Measurements from ENCODE around the gene WLS. TPM values are rescaled to one million over a fixed set of nuclear protein-coding genes. Genes with fewer than 3 reads are reported as not detected.

WLS gene
- total RNA-seq, 1 experiment from 2014 or later = 326 TPM

Other genes with a start within 250 kb of the WLS start
- gene DIRAS3, start 181.9 kb downstream of the WLS start, total RNA-seq (2014; rRNA removed; shearing (Covaris generic)) = not detected in 2 replicates
- not detected in 2 replicates for gene RPE65, start 217.4 kb upstream of the WLS start, total RNA-seq (2014; rRNA removed; shearing (Covaris generic))